ENCODE data around the gene ADCY3. TPM values are rescaled to one million over a fixed set of nuclear protein-coding genes. Genes with fewer than 3 reads are reported as not detected.
A peak's percentile ranks its signal among the peaks of the same experiment; 100 is the strongest.

The ADCY3 gene
- total and polyA plus RNA-seq, 9 of the 15 experiments (the other 6 are each of a cell fraction or from before 2014, with no cell fraction given): 1.5 to 54.8 (median 26.3) TPM

DNA sequence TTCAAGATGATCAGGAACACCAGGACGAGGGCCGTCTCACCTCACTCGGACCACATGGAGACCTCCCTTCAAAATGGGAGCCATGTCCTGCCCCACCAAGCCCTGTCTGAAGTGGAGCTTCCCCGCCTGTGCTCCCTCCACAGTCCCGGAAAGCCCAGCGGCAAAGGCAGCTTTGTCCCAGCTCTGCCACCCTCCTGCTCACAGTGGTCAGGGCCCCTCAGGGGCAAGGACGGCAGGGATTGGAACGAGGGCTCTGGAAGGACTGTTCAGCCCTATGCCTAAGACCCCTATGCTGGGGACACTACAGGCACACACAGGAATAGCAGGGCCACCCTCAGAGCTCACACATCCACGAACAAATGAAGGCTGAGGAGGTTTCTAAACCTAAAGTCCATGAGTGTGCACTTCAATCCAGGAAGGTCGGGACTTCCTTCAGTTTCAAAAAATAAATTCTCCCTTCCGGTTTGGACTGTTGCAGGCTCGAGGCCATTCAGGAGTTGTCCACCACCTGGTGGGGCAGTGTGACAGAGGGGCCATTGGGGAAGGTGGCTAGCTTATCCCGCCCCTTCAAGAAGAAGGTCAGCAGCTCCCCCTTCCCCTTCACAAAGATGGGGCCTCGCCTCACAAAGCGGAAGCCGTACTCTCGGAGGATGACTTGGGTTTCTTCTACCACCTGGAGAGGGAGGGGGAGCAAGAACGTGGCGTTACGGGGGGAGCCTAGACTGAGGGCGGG, 100.4 kb downstream of the ADCY3 start:
- intact Hi-C loops (cut with micrococcal nuclease): no loop called here
- Histone ChIP-seq H3K9me3 (replicated peaks; ENCODE audit: control insufficient read depth, insufficient read depth, low read depth, low read length) (no peaks in the 10 kb centered on the region), H2AFZ (ENCODE audit: low read depth, low read length) (no peak overlapping the region), H3K27ac (ENCODE audit: extremely low read depth, low read depth, low read length) (peak overlapping the region; percentile 25; the same call in 1 of the 3 replicates), H3K9me1 (ENCODE audit: control insufficient read depth, insufficient read depth, low read length) (no peaks in the 10 kb centered on the region), H3K9ac (ENCODE audit: insufficient read depth in 1 of 2, low read depth in 2 of 2, low read length in 2 of 2) (peak overlapping the region in 1 of 2 experiments; percentile 62; a peak in 1 of 4 replicates), H3K36me3 (ENCODE audit: control insufficient read depth, insufficient read depth, low read length) (peaks cover 96% of the 10 kb centered on the region), H3K79me2 (ENCODE audit: control insufficient read depth, insufficient read depth, low read length) (peaks cover 3% of the 10 kb centered on the region; the same call in 2 of the 3 replicates), H3K27me3 (ENCODE audit: control insufficient read depth in 2 of 2, insufficient read depth in 2 of 2, low read length in 2 of 2) (no peaks in the 10 kb centered on the region), H3K4me2 (ENCODE audit: insufficient read depth, low read length) (no peak overlapping the region), H3K4me3 (no peak overlapping the region), H4K20me1 (replicated peaks; ENCODE audit: control insufficient read depth, insufficient read depth, low read length) (0 out of 2 replicates have a peak, but pooled peaks cover 2% of the 10 kb centered on the region), H3K4me1 (replicated peaks in 1 of 2; ENCODE audit: control insufficient read depth in 2 of 2, insufficient read depth in 2 of 2, low read length in 2 of 2) (peaks cover 5 to 28% of the 10 kb centered on the region in 2 experiments; a peak in 4 of 5 replicates)
- FAIRE-seq (no peak), ATAC-seq (peak; percentile 7; the same call in 1 of the 3 replicates), DNase-seq (ENCODE audit: extremely low read depth in 1 of 4, low spot score in 3 of 4) (no peak)
- ChIA-PET CTCF (ENCODE audit: low intra/inter-chr PET ratio) (no interaction called here), POLR2A (interaction anchor here (0.6 to 2.0 kb wide), 5 partner anchors 9 to 505 kb away, joined by 3 to 6 read pairs (median 3); no protein-coding TSS in a partner anchor)
- TF ChIP-seq, protein P1, sequence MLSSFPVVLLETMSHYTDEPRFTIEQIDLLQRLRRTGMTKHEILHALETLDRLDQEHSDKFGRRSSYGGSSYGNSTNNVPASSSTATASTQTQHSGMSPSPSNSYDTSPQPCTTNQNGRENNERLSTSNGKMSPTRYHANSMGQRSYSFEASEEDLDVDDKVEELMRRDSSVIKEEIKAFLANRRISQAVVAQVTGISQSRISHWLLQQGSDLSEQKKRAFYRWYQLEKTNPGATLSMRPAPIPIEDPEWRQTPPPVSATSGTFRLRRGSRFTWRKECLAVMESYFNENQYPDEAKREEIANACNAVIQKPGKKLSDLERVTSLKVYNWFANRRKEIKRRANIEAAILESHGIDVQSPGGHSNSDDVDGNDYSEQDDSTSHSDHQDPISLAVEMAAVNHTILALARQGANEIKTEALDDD (IDR thresholded peaks at IDR 0.05): no peak
- peak; percentile 44; the same call in 1 of the 2 replicates for TF ChIP-seq POLR2G (IDR thresholded peaks at IDR 0.05; ENCODE audit: low read depth, low read length)
- TF ChIP-seq ZBED1 (IDR thresholded peaks at IDR 0.05): 0 out of 2 replicates have a peak, but pooled peaks have one; percentile 26
- TF ChIP-seq POLR2A (conservative IDR thresholded peaks at IDR 0.05): peak; percentile 39
- no peak for TF ChIP-seq HMGXB4 (CRISPR knock-in tag; IDR thresholded peaks at IDR 0.05)
- TF ChIP-seq RBM22 (IDR thresholded peaks at IDR 0.05; ENCODE audit: low read depth, low read length, poor library complexity, severe bottlenecking): peak; percentile 47
- no peak for TF ChIP-seq ZNF699 (CRISPR knock-in tag; IDR thresholded peaks at IDR 0.05; ENCODE audit: insufficient replicate concordance)
- TF ChIP-seq PML (IDR thresholded peaks at IDR 0.05; ENCODE audit: low read length): peak; percentile 41; the same call in 1 of the 2 replicates
- no peak for TF ChIP-seq SAP30 (IDR thresholded peaks at IDR 0.05; ENCODE audit: borderline replicate concordance, insufficient read depth, low read depth, low read length, poor library complexity, severe bottlenecking)
- TF ChIP-seq COPS2 (conservative IDR thresholded peaks at IDR 0.05): no peak
- no peak for TF ChIP-seq GABPA (tag; conservative IDR thresholded peaks at IDR 0.05; ENCODE audit: low read depth)
- no peak for TF ChIP-seq ATF2 (CRISPR knock-in tag; IDR thresholded peaks at IDR 0.05)
- peak; percentile 49 for TF ChIP-seq SUPT5H (IDR thresholded peaks at IDR 0.05)
- peak; percentile 16 for TF ChIP-seq POLR2B (IDR thresholded peaks at IDR 0.05; ENCODE audit: low read depth, partially characterized antibody)
- WGBS (ENCODE audit: insufficient coverage, low coverage, missing lambda C conversion rate): 92% methylated on average over 11 of the region's 21 CpGs
- in situ Hi-C loops (cut with MboI): no loop called here
- TSS peak; percentile 27 for BruUV-seq (replicated peaks)
